ENCODE measurements around the gene CAPN8. TPM values are rescaled to one million over a fixed set of nuclear protein-coding genes. Genes with fewer than 3 reads are reported as not detected.
A peak's percentile ranks its signal among the peaks of the same experiment; 100 is the strongest.

Gene CAPN8
- total RNA-seq, 1 donor from 2014 or later, result 70.6 TPM

DNA sequence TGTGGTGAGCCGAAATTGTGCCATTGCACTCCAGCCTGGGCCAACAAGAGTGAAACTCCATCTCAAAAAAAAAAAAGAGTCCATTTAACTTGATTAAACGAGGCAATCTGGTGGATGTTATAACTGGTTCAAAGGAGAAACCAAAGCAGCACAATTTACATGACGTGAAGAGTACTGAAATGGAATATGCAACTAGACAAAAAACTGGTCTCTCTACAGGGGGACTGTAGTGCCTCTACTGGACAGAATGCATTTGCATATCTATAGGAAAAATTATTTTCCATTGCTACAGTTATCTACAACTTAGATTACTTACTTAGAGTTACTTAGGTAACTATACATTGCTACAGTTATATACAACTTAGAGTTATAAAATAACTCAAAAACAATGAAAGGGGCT lies 44.1 kb upstream of the CAPN8 start:
- no peak overlapping the region for H3K4me3 ChIP-seq
- TF ChIP-seq, protein P1, sequence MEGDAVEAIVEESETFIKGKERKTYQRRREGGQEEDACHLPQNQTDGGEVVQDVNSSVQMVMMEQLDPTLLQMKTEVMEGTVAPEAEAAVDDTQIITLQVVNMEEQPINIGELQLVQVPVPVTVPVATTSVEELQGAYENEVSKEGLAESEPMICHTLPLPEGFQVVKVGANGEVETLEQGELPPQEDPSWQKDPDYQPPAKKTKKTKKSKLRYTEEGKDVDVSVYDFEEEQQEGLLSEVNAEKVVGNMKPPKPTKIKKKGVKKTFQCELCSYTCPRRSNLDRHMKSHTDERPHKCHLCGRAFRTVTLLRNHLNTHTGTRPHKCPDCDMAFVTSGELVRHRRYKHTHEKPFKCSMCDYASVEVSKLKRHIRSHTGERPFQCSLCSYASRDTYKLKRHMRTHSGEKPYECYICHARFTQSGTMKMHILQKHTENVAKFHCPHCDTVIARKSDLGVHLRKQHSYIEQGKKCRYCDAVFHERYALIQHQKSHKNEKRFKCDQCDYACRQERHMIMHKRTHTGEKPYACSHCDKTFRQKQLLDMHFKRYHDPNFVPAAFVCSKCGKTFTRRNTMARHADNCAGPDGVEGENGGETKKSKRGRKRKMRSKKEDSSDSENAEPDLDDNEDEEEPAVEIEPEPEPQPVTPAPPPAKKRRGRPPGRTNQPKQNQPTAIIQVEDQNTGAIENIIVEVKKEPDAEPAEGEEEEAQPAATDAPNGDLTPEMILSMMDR (IDR thresholded peaks at IDR 0.05), result no peak
- no peak for ATAC-seq
- no peaks in the 10 kb centered on the region for H3K27me3 ChIP-seq (ENCODE audit: low read depth)
- no peak overlapping the region for H3K27ac ChIP-seq
- no peaks in the 10 kb centered on the region for H3K9me3 ChIP-seq
- intact Hi-C loops (cut with DNase I), result no loop called here
- no peak for DNase-seq
- H3K4me1 ChIP-seq, result peaks cover 69% of the 10 kb centered on the region
- no peaks in the 10 kb centered on the region for H3K36me3 ChIP-seq

DNA sequence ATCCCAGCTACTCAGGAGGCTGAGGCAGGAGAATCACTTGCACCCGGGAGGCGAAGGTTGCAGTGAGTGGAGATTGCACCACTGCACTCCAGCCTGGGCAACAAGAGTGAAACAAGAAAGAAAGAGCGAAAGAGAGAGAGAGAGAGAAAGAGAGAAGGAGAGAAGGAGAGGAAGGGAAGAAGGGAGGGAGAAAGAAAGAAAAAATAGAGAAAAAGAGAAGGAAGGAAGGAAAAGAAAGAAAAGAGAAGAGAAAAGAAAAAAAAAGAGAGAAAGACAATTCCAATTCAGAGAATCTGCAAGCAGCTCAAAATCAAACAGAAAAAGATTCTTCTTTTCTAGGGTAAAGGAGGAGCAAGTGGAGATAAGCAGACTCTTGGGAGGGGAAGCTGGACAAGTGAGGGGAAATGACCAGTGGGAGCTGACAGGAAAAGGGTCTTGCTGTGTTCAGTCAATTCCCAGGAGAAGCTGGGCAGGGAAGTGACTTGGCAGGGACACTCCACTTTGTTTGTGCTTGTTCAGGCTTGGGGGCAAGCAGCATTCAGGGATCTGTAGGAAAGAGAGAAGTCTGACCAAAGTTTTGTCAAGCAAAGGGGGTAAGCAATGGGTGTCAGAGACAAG lies 43.3 kb upstream of the CAPN8 start:
- DNase-seq, result no peak
- Histone ChIP-seq H3K4me1 (peaks cover 64% of the 10 kb centered on the region), H3K27ac (no peak overlapping the region), H3K9me3 (no peaks in the 10 kb centered on the region), H3K36me3 (no peaks in the 10 kb centered on the region), H3K4me3 (no peak overlapping the region), H3K27me3 (ENCODE audit: low read depth) (no peaks in the 10 kb centered on the region)
- intact Hi-C loops (cut with DNase I), result no loop called here
- TF ChIP-seq, protein P1 (IDR thresholded peaks at IDR 0.05), result no peak
- no peak for ATAC-seq

DNA sequence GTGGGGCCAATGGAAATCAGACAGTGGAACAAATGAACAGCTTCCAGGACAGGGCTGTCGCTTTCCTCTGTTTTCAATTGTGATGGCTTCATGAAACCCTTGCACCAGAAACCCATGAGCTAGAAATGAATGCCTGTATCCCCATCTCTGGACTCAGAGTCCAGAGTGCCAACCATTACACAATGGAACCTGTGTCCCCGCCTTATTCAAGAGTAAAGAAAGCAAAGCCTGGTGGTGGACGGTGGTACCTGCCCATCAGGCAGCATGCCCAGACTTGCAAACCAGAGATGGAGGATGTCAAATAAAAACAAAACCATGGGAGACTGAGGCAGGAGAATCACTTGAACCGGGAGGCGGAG lies 42.5 kb upstream of the CAPN8 start:
- peak overlapping the region; percentile 71 for H3K27ac ChIP-seq
- peaks cover 58% of the 10 kb centered on the region for H3K4me1 ChIP-seq
- TF ChIP-seq, protein P1 (IDR thresholded peaks at IDR 0.05), result peak; percentile 20
- no peak for DNase-seq
- peak; percentile 23 for ATAC-seq
- H3K27me3 ChIP-seq (ENCODE audit: low read depth), result no peaks in the 10 kb centered on the region
- no peaks in the 10 kb centered on the region for H3K9me3 ChIP-seq
- intact Hi-C loops (cut with DNase I), result no loop called here
- no peaks in the 10 kb centered on the region for H3K36me3 ChIP-seq
- H3K4me3 ChIP-seq, result no peak overlapping the region

DNA sequence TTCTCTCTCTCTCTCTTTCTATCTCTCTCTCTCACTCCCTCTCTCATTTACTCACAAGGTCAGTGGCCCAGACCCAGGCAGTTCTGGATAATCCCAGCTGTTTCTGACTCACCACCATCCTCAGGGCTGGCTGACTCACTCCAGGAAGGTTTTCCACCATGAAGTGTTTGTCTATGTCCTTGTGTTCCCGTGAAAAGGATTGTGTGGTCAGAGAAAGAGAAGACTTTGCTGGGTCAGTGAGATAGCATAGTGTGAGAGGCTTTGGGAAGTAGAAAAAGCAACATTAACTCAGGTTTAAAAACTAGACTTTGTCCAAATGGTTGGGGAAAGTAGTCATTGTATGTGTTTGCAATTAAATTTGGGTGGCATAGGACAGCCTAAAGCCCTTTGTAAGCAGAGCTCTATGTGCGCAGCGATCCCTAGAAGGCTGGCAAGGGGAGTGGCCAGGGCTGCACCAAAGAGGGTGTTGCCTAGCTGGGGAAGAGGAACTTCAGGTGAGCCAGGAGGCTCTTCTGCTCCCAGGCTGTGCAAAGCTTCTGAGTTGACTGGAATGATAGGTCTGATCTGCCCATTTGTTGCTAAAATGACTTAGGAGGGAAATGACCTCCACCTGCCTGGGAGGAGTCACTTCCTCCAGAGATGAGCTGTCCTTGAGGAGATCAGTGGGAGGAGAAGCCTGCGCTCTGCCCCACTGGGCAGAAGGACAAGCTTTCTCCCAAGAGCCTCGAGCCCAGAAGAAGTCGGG lies 41.9 kb upstream of the CAPN8 start:
- Histone ChIP-seq H3K36me3 (no peaks in the 10 kb centered on the region), H3K27me3 (ENCODE audit: low read depth) (no peaks in the 10 kb centered on the region), H3K4me3 (no peak overlapping the region), H3K9me3 (no peaks in the 10 kb centered on the region), H3K4me1 (peaks cover 58% of the 10 kb centered on the region), H3K27ac (peak overlapping the region; percentile 71)
- DNase-seq (peak; percentile 71), ATAC-seq (peak; percentile 90 to 94)
- intact Hi-C loops (cut with DNase I), result no loop called here
- TF ChIP-seq, protein P1 (IDR thresholded peaks at IDR 0.05), result no peak

DNA sequence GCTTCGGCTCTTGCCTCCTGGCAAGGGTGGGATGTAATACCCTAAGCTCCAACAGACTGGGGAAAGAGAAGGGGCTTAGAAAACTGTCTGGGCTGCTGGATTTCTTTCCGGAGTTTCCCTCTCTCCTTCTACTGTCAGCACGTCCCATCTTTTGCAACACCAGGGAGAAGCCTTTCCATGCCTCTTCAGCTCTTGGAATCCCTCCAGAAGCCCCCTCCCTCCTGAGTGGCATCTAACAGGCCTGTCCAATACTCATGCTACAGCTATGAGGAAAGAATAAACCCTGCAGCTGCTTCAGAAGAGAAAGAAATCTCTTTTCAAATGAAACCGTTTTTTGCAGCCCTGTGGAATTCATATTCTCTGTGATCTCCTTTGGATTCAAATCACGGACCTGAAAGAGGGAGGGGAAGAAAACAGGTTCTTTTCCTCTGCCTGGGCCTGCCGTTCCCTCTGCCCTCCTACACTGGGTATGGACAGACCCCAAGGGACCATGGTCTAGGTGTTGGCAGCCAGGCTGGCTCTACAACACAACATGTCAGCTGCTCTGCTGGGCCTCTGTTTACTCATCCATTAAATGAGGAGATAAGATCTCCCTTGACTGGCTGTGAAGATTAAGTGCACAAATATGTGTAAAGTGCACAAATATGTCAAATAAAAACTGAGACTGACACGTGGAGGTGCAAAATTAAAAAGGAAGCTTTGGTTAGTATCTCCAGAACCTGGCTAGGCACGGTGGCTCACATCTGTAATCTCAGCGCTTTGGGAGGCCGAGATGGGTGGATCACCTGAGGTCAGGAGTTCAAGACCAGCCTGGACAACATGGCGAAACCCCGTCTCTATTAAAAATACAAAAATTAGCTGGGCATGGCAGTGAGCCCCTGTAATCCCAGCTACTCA lies 40.8 kb upstream of the CAPN8 start:
- intact Hi-C loops (cut with DNase I), result no loop called here
- Histone ChIP-seq H3K36me3 (no peaks in the 10 kb centered on the region), H3K9me3 (no peaks in the 10 kb centered on the region), H3K4me3 (no peak overlapping the region), H3K27me3 (ENCODE audit: low read depth) (no peaks in the 10 kb centered on the region), H3K4me1 (peaks cover 51% of the 10 kb centered on the region), H3K27ac (peak overlapping the region; percentile 71)
- DNase-seq, result no peak
- TF ChIP-seq, protein P1 (IDR thresholded peaks at IDR 0.05), result no peak
- no peak for ATAC-seq
